CD4-positive, alpha-beta T cell treated with Interleukin-15 for 4 hours (primary cell): ENCODE measurements around the gene GSTA3.
"Not testable (repeated sequence)": the region's sequence is repeated elsewhere in the genome, so short reads cannot be mapped to it uniquely, and the experiment has no call there.

Experiments used
- DNase-seq: peaks from one replicate; pipeline ENCODE4 v3.0.0-alpha.2; 2020; ENCODE audit warnings: low spot score

GSTA3 gene

GRCh38 chr6:52910091-52910490 is 593 bp upstream of the GSTA3 start:
- no peak for DNase-seq

- DNase-seq, result no peak
Measured at GRCh38 chr6:52909131-52909530, 367 bp downstream of the GSTA3 start.

GRCh38 chr6:52908526-52908925 is 972 bp downstream of the GSTA3 start:
- DNase-seq, result no peak

- DNase-seq, result no peak
Measured at GRCh38 chr6:52904562-52905279, 4.8 kb downstream of the GSTA3 start.

GRCh38 chr6:52900536-52900935 is 9.0 kb downstream of the GSTA3 start:
- no peak for DNase-seq

GRCh38 chr6:52895790-52896189 is 13.7 kb downstream of the GSTA3 start:
- not testable (repeated sequence) for DNase-seq

GRCh38 chr6:52894285-52894684 is 15.2 kb downstream of the GSTA3 start:
- no peak for DNase-seq

GRCh38 chr6:52893803-52894202 is 15.7 kb downstream of the GSTA3 start:
- DNase-seq, result no peak

- no peak for DNase-seq
Measured at GRCh38 chr6:52893221-52893620, 16.3 kb downstream of the GSTA3 start.

- DNase-seq, result no peak
Measured at GRCh38 chr6:52890018-52890417, 19.5 kb downstream of the GSTA3 start.

GRCh38 chr6:52887910-52888524 is 21.5 kb downstream of the GSTA3 start:
- no peak for DNase-seq

GRCh38 chr6:52881996-52882841 is 27.3 kb downstream of the GSTA3 start:
- peak; percentile 77 for DNase-seq

- no peak for DNase-seq
Measured at GRCh38 chr6:52881662-52881995, 27.9 kb downstream of the GSTA3 start.

- DNase-seq, result no peak
Measured at GRCh38 chr6:52877786-52878185, 31.7 kb downstream of the GSTA3 start.

GRCh38 chr6:52877168-52877567 is 32.3 kb downstream of the GSTA3 start:
- DNase-seq, result no peak

GRCh38 chr6:52876056-52876787 is 33.3 kb downstream of the GSTA3 start:
- DNase-seq, result no peak

- DNase-seq, result no peak
Measured at GRCh38 chr6:52872031-52872430, 37.5 kb downstream of the GSTA3 start.

- DNase-seq, result no peak
Measured at GRCh38 chr6:52871621-52872020, 37.9 kb downstream of the GSTA3 start.

GRCh38 chr6:52870335-52871091 is 39.0 kb downstream of the GSTA3 start:
- DNase-seq, result not testable (repeated sequence)

- not testable (repeated sequence) for DNase-seq
Measured at GRCh38 chr6:52868899-52869298, 40.6 kb downstream of the GSTA3 start.

- no peak for DNase-seq
Measured at GRCh38 chr6:52868240-52868639, 41.3 kb downstream of the GSTA3 start.

- not testable (repeated sequence) for DNase-seq
Measured at GRCh38 chr6:52861151-52861550, 48.3 kb downstream of the GSTA3 start.
